Right ventricle myocardium superior (tissue), 1 donor: Measurements from ENCODE around the gene ABHD6. TPM values are rescaled to one million over a fixed set of nuclear protein-coding genes. Genes with fewer than 3 reads are reported as not detected.
"Not testable (repeated sequence)": the region's sequence is repeated elsewhere in the genome, so short reads cannot be mapped to it uniquely, and the experiment has no call there.

Experiments
- ATAC-seq: fragments of 200-7000 bp; cut with Tn5 transposase; one replicate; pipeline ENCODE4 v1.9.1; 2020; ENCODE audit warnings: mild to moderate bottlenecking; ENCODE audit not compliant: poor library complexity
- DNase-seq: peaks from one replicate; pipeline ENCODE4 v3.0.0-alpha.2; 2020
- intact Hi-C: fragments of 100-400 bp; cut with DNase I; formaldehyde crosslinking; loops from one replicate; pipeline ENCODE4 v1.11.2; 2022
- total RNA-seq: library from RNA; stranded (reverse); fragmentation: NEBNext Ultra II Directional; extraction: Animal tissue kit (Norgen Biotek cat#: 25700); gene quantifications from one replicate; pipeline ENCODE4 v1.2.1, GENCODE V29; 2021
- donor health status: DM: no; HTN: yes; CAD: no; lungs with severe emphysema.

ABHD6 gene
- total RNA-seq, 1 donor from 2014 or later, result 8.3 TPM

GRCh38 chr3:58329150-58329921 lies 91.7 kb downstream of the ABHD6 start:
- intact Hi-C loops, result no loop called here
- no peak for ATAC-seq
- DNase-seq, result no peak

- no peak for ATAC-seq
- DNase-seq, result no peak
- intact Hi-C loops, result loop anchor here (5.0 kb wide), 2 partner anchors 87 to 167 kb away; no protein-coding TSS in a partner anchor
These were observed 92.4 kb downstream of the ABHD6 start for GRCh38 chr3:58329922-58330413.

- intact Hi-C loops, result loop anchor here (5.0 kb wide), 2 partner anchors 86 to 166 kb away; no protein-coding TSS in a partner anchor
- no peak for ATAC-seq
- DNase-seq, result no peak
These were observed 94.1 kb downstream of the ABHD6 start for GRCh38 chr3:58331593-58332152.

GRCh38 chr3:58332575-58333188 lies 95.1 kb downstream of the ABHD6 start, which contains the start of gene PXK:
TSS of gene PXK (plus strand) at chr3:58332892. CDS start at chr3:58332989, 97 bp downstream.
- intact Hi-C loops, result loop anchor here (5.0 kb wide), 2 partner anchors 85 to 165 kb away; no protein-coding TSS in a partner anchor
- peak; percentile 98 for ATAC-seq
- peak; percentile 91 for DNase-seq

- DNase-seq, result peak; percentile 46
- ATAC-seq, result peak; percentile 20
- intact Hi-C loops, result loop anchor here (5.0 kb wide), 2 partner anchors 84 to 164 kb away; no protein-coding TSS in a partner anchor
These were observed 95.8 kb downstream of the ABHD6 start for GRCh38 chr3:58333206-58334012.

- DNase-seq (no peak), ATAC-seq (no peak)
- intact Hi-C loops, result loop anchor here (5.0 kb wide), 2 partner anchors 83 to 163 kb away; no protein-coding TSS in a partner anchor
These were observed 96.4 kb downstream of the ABHD6 start for GRCh38 chr3:58334013-58334321.

GRCh38 chr3:58334506-58334884 lies 96.9 kb downstream of the ABHD6 start:
- DNase-seq (no peak), ATAC-seq (no peak)
- intact Hi-C loops, result loop anchor here (5.0 kb wide), 2 partner anchors 83 to 163 kb away; no protein-coding TSS in a partner anchor

- no peak for ATAC-seq
- intact Hi-C loops, result no loop called here
- no peak for DNase-seq
These were observed 98.0 kb downstream of the ABHD6 start for GRCh38 chr3:58335652-58335947.

- DNase-seq (no peak), ATAC-seq (no peak)
- intact Hi-C loops, result no loop called here
These were observed 98.7 kb downstream of the ABHD6 start for GRCh38 chr3:58336135-58336882.

GRCh38 chr3:58337190-58337589 lies 99.6 kb downstream of the ABHD6 start:
- intact Hi-C loops, result no loop called here
- ATAC-seq, result no peak
- no peak for DNase-seq

- DNase-seq, intact Hi-C loops, ATAC-seq: not testable (repeated sequence)
These were observed 101.6 kb downstream of the ABHD6 start for GRCh38 chr3:58339146-58339545.

- DNase-seq (no peak), ATAC-seq (no peak)
- intact Hi-C loops, result no loop called here
These were observed 103.1 kb downstream of the ABHD6 start for GRCh38 chr3:58340594-58341244.

GRCh38 chr3:58341376-58341775 lies 103.8 kb downstream of the ABHD6 start:
- DNase-seq (no peak), ATAC-seq (no peak)
- intact Hi-C loops, result no loop called here

GRCh38 chr3:58342676-58343075 lies 105.1 kb downstream of the ABHD6 start:
- DNase-seq (no peak), ATAC-seq (no peak)

More at GRCh38 chr3:58342676-58343075, 105.1 kb downstream of the ABHD6 start:
- intact Hi-C loops, result no loop called here
